Natural killer cell (primary cell): ENCODE results near the gene RHOT2. TPM values are rescaled to one million over a fixed set of nuclear protein-coding genes. Genes with fewer than 3 reads are reported as not detected.

Source experiments
- ATAC-seq, 3 donors: fragments of 150-1000 bp in 2 of 3; fragments of 200-7000 bp in 1 of 3; cut with Tn5 transposase; 1 replicate in 1 of 3; 2 replicates in 2 of 3; pipeline ENCODE4 v1.10.0; 2021; ENCODE audit warnings: mild to moderate bottlenecking in 2 of 3, moderate library complexity in 2 of 3
- DNase-seq, 2 donors: peaks; one replicate each; pipeline versions ENCODE4 v3.0.0 to v3.0.0-alpha.2; 2013 to 2021; ENCODE audit warnings: mixed read lengths in 1 of 2
- H3K27ac ChIP-seq: one replicate; pipeline ENCODE4 v1.5.1; 2013; ENCODE audit warnings: mild to moderate bottlenecking, low read length
- H3K27me3 ChIP-seq: one replicate; pipeline ENCODE4 v1.6.1; 2013; ENCODE audit warnings: low read length; ENCODE audit not compliant: control insufficient read depth, insufficient read depth
- H3K36me3 ChIP-seq: one replicate; pipeline ENCODE4 v1.6.1; 2013; ENCODE audit warnings: low read length; ENCODE audit not compliant: control insufficient read depth, insufficient read depth
- H3K4me1 ChIP-seq: one replicate; pipeline ENCODE4 v1.6.1; 2013; ENCODE audit warnings: low read length; ENCODE audit not compliant: control insufficient read depth, insufficient read depth
- H3K4me3 ChIP-seq: one replicate; pipeline ENCODE4 v1.5.1; 2013; ENCODE audit warnings: low read length
- H3K9me3 ChIP-seq: one replicate; pipeline ENCODE4 v1.6.1; 2013; ENCODE audit warnings: low read length; ENCODE audit not compliant: control insufficient read depth, insufficient read depth
- H3K27ac Mint-ChIP-seq, 2 donors: one replicate each; pipeline ENCODE4 v1.8.0; 2022; ENCODE audit warnings: mild to moderate bottlenecking in 2 of 2, mixed read lengths in 2 of 2, moderate library complexity in 1 of 2
- H3K27me3 Mint-ChIP-seq, 2 donors: one replicate each; pipeline ENCODE4 v1.8.0; 2022; ENCODE audit warnings: low read depth in 2 of 2, mixed read lengths in 2 of 2
- H3K36me3 Mint-ChIP-seq: one replicate; pipeline ENCODE4 v1.8.0; 2022; ENCODE audit warnings: mixed read lengths
- H3K4me1 Mint-ChIP-seq, 2 donors: one replicate each; pipeline ENCODE4 v1.8.0; 2022; ENCODE audit warnings: mixed read lengths in 2 of 2
- H3K4me3 Mint-ChIP-seq: one replicate; pipeline ENCODE4 v1.8.0; 2022; ENCODE audit warnings: mild to moderate bottlenecking, moderate library complexity, mixed read lengths
- H3K9me3 Mint-ChIP-seq, 2 donors: one replicate each; pipeline ENCODE4 v1.8.0; 2022; ENCODE audit warnings: mixed read lengths in 2 of 2
- WGBS: methylation state at CpG from one replicate; pipeline ENCODE4 v1.1.7; 2013; ENCODE audit warnings: missing lambda C conversion rate; ENCODE audit not compliant: insufficient coverage; 5-methylcytosine and 5-hydroxymethylcytosine counted together
- intact Hi-C: fragments of 100-400 bp; cut with micrococcal nuclease; formaldehyde crosslinking; loops from one replicate; pipeline ENCODE4 v1.14.2; 2022
- total RNA-seq, 4 donors: library from RNA; stranded (reverse); fragments of 120-200 nt in 1 of 4; gene quantifications; one replicate each; pipeline versions ENCODE4 v1.2.3 to v1.2.4, GENCODE V29; 2013 to 2022
- TF ChIP-seq, protein P1 (sequence below): fragments of 200-600 bp; IDR thresholded peaks from one replicate; pipeline ENCODE4 v1.8.0; 2022; ENCODE audit warnings: antibody characterized with exemption

Gene RHOT2
- total RNA-seq, 3 donors from 2014 or later (not counting 1 experiment from before 2014, with no cell fraction given) = 205 to 216 (median 211) TPM

DNA sequence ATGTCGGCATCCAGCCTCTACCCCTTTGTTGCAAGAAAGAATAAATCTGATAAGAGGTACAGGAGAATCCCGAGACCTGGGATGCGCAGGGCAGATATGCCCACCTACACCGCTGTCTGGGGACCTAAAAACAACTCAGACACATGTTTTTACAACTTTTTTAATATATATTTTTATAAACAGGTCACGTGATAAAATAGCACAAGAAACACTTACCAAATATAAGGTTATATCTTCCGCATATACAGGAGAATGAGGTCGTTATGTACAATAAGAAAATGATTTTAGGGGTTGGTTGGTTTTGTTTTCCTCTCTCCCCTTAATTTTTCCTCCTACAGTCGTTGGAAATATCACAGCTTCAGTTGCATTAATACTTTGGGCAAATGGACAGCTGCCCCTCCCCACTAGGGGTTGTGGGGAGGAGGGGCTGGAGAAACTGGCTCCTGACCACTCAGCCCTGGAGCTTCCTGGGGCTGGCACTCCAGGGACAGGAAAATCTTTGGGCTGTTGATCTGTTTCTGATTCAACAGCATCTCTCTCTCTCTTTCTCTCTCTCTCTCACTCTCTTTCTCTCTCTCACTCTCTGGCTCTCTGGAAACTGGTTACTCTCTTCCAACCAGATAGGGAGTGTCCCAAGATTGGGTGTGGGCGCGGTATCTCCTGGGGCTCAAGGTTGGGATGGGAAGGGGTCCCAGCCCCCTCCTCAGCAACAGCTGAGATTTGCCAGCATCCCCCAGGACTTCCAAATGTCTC, 24.6 kb downstream of the RHOT2 start:
- peaks cover 43% of the 10 kb centered on the region for H3K4me1 ChIP-seq
- H3K4me1 Mint-ChIP-seq = peaks cover 10 to 21% of the 10 kb centered on the region in 2 donors

DNA sequence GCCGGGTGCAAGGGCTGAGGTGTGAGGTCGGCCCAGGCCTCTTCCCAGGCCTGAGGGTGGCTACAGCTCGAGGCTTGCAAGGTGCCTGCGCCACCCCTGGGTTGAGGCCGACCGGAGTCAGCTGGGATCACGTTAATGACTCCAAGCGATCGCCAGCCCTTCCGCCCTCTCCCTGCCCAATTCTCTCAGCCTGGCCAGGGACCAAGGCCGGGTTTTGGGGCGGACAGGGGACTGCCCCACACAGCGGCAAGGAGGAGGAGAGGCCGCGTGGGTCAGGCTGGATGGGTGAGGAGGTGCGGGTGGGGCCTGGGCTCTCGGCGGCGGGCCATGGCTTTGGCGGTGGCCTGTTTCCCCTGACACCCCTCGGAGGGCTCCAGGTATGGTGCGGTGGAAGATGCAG, 25.4 kb downstream of the RHOT2 start:
- intact Hi-C loops = no loop called here
- ATAC-seq (no peak), DNase-seq (no peak)
- TF ChIP-seq, protein P1, sequence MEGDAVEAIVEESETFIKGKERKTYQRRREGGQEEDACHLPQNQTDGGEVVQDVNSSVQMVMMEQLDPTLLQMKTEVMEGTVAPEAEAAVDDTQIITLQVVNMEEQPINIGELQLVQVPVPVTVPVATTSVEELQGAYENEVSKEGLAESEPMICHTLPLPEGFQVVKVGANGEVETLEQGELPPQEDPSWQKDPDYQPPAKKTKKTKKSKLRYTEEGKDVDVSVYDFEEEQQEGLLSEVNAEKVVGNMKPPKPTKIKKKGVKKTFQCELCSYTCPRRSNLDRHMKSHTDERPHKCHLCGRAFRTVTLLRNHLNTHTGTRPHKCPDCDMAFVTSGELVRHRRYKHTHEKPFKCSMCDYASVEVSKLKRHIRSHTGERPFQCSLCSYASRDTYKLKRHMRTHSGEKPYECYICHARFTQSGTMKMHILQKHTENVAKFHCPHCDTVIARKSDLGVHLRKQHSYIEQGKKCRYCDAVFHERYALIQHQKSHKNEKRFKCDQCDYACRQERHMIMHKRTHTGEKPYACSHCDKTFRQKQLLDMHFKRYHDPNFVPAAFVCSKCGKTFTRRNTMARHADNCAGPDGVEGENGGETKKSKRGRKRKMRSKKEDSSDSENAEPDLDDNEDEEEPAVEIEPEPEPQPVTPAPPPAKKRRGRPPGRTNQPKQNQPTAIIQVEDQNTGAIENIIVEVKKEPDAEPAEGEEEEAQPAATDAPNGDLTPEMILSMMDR = no peak
- Histone ChIP-seq H3K27ac (no peak overlapping the region), H3K36me3 (no peaks in the 10 kb centered on the region), H3K9me3 (no peaks in the 10 kb centered on the region), H3K4me3 (no peak overlapping the region), H3K4me1 (peaks cover 43% of the 10 kb centered on the region), H3K27me3 (peaks cover 30% of the 10 kb centered on the region)
- Mint-ChIP-seq H3K27me3 (peaks cover 0 to 14% of the 10 kb centered on the region in 2 donors), H3K4me1 (peaks cover 10 to 21% of the 10 kb centered on the region in 2 donors), H3K36me3 (no peaks in the 10 kb centered on the region), H3K9me3 (no peaks in the 10 kb centered on the region), H3K27ac (no peak overlapping the region), H3K4me3 (no peak overlapping the region)
- 59% methylated on average over 22 of the region's 22 CpGs for WGBS

More for the DNA sequence above, 24.6 kb downstream of the RHOT2 start:
- no peaks in the 10 kb centered on the region for H3K36me3 Mint-ChIP-seq
- H3K4me3 Mint-ChIP-seq = peak overlapping the region; percentile 18
- WGBS = 81% methylated on average over 4 of the region's 10 CpGs
- no peak overlapping the region for H3K27ac Mint-ChIP-seq
- Histone ChIP-seq H3K36me3 (no peaks in the 10 kb centered on the region), H3K9me3 (no peaks in the 10 kb centered on the region), H3K4me3 (no peak overlapping the region), H3K27me3 (peaks cover 30% of the 10 kb centered on the region), H3K27ac (no peak overlapping the region)
- intact Hi-C loops = no loop called here
- H3K9me3 Mint-ChIP-seq = no peaks in the 10 kb centered on the region
- no peak for DNase-seq
- TF ChIP-seq, protein P1 = no peak
- no peak for ATAC-seq
- peaks cover 0 to 14% of the 10 kb centered on the region in 2 donors for H3K27me3 Mint-ChIP-seq

DNA sequence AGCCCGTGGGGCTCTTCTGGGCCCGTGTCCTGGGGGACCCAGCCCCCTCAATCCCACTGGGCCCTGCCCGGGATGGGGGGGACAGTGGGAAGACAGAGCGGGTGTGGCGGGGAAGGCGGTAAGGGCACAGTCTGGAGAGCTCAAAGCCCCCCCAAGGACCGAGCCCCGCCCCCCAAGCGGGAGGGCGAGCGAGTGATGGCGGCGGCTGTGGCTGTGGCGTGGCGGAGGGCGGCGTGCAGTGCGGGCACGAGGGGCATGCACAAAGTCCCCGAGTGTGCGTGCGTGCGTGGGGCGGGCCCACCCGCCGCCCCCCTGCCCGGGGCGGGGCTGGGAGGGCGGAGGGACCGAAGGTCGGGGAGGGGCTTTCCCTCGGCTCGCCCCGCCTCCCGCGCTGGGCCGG, 25.8 kb downstream of the RHOT2 start:
- H3K27me3 ChIP-seq = peaks cover 30% of the 10 kb centered on the region
- no peak overlapping the region for H3K27ac ChIP-seq
- peaks cover 41% of the 10 kb centered on the region for H3K4me1 ChIP-seq
- peaks cover 0 to 14% of the 10 kb centered on the region in 2 donors for H3K27me3 Mint-ChIP-seq
- H3K36me3 ChIP-seq = no peaks in the 10 kb centered on the region
- DNase-seq (peak in 1 of 2 donors; percentile 58), ATAC-seq (no peak)
- intact Hi-C loops = no loop called here
- no peak overlapping the region for H3K4me3 ChIP-seq
- H3K9me3 Mint-ChIP-seq = no peaks in the 10 kb centered on the region
- no peaks in the 10 kb centered on the region for H3K36me3 Mint-ChIP-seq
- peaks cover 10 to 21% of the 10 kb centered on the region in 2 donors for H3K4me1 Mint-ChIP-seq
- H3K27ac Mint-ChIP-seq = no peak overlapping the region
- WGBS = 6% methylated on average over 37 of the region's 37 CpGs
- no peak overlapping the region for H3K4me3 Mint-ChIP-seq
- TF ChIP-seq, protein P1 = no peak
- H3K9me3 ChIP-seq = no peaks in the 10 kb centered on the region
